ENCODE data around the gene GJC1. TPM values are rescaled to one million over a fixed set of nuclear protein-coding genes. Genes with fewer than 3 reads are reported as not detected.

The GJC1 gene
- total and polyA plus RNA-seq, 9 of the 15 experiments (the other 6 are each of a cell fraction or from before 2014, with no cell fraction given) = 0.04 to 1.4 (median 0.18) TPM; not detected in 1

- TF ChIP-seq RNF219 (CRISPR knock-in tag; IDR thresholded peaks at IDR 0.05) (no peak), ZNF449 (CRISPR knock-in tag; IDR thresholded peaks at IDR 0.05) (no peak), EP300 (IDR thresholded peaks at IDR 0.05; ENCODE audit: low read length) (0 out of 2 replicates have a peak, but pooled peaks have one; percentile 15), PBX2 (CRISPR knock-in tag; IDR thresholded peaks at IDR 0.05; ENCODE audit: low read depth) (no peak), PBX2 (tag; conservative IDR thresholded peaks at IDR 0.05; ENCODE audit: low read depth) (0 out of 2 replicates have a peak, but pooled peaks have one; percentile 15), ZBTB11 (CRISPR knock-in tag; IDR thresholded peaks at IDR 0.05) (0 out of 6 replicates have a peak, but pooled peaks of 1 of the 3 experiments have one; percentile 36), BCLAF1 (IDR thresholded peaks at IDR 0.05; ENCODE audit: borderline replicate concordance in 1 of 2, control insufficient read depth in 1 of 2, low read depth in 2 of 2, low read length in 1 of 2) (no peak), ZNF583 (CRISPR knock-in tag; IDR thresholded peaks at IDR 0.05) (no peak), NUFIP1 (IDR thresholded peaks at IDR 0.05; ENCODE audit: partially characterized antibody) (no peak), YY1 (IDR thresholded peaks at IDR 0.05; ENCODE audit: borderline replicate concordance in 1 of 3, control insufficient read depth in 1 of 3, extremely low read depth in 1 of 3, insufficient read depth in 3 of 3, insufficient read length in 1 of 3, insufficient replicate concordance in 2 of 3, low read depth in 1 of 3, low read length in 2 of 3) (peak in 1 of 3 experiments; percentile 11), SMARCA4 (IDR thresholded peaks at IDR 0.05) (no peak), NBN (IDR thresholded peaks at IDR 0.05; ENCODE audit: low read depth) (no peak)
These were observed 35.2 kb downstream of the GJC1 start (continued) for GRCh38 chr17:44794851-44795413.
